Measurements from ENCODE around the gene PLG.

Gene PLG

DNA sequence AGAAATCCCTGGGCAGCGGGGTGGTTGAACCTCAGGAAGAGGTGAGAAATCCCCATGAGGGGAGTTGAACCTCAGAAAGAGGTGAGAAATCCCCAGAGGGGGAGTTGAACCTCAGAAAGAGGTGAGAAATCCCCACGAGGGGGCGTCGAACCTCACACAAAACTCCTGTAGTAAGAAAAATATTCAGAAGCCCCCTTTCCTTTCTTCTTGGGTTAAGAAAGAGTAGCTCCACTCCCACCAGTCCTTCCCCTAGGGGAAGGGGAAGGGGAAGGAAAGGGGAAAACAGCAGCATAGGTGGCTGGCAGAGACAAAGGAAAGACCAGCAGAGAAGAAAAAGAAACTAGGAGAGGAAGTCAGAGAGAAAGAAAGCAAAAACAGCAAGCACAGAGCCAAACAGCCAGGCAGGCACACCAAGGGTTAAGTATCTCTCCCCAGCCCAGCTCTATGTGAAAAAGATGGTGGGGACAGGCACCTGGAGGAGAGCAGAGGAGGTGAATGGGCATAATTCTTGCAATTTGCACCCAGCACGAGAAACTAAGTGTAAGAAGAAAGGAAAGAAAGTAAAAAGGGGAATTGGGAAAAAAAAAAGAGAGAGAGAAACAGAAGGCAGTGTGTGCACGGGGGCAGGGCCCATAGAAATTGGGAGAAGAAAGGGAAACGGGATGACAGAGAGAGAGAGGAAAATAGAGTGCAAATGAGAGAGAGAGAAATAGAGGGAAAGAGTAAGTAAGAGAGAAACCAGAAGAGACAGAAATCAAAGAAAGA lies 88.2 kb downstream of the PLG start:
- Mint-ChIP-seq H3K27me3 (ENCODE audit: low read depth) (no peaks in the 10 kb centered on the region), H3K36me3 (ENCODE audit: low read depth) (no peaks in the 10 kb centered on the region), H3K27ac (peak overlapping the region in 2 of 3 experiments; percentile 83 to 85), H3K9me3 (no peaks in the 10 kb centered on the region), H3K4me1 (peaks cover 24% of the 10 kb centered on the region), H3K4me3 (peak overlapping the region in 1 of 3 experiments; percentile 6)
- TF ChIP-seq CTCF (IDR thresholded peaks at IDR 0.05; ENCODE audit: unreplicated experiment in 3 of 3), result no peak

GRCh38 chr6:160791459-160791858 lies 89.4 kb downstream of the PLG start:
- no peaks in the 10 kb centered on the region for H3K9me3 Mint-ChIP-seq
- no peak overlapping the region for H3K4me3 Mint-ChIP-seq
- H3K4me1 Mint-ChIP-seq, result peaks cover 24% of the 10 kb centered on the region
- TF ChIP-seq CTCF (IDR thresholded peaks at IDR 0.05; ENCODE audit: unreplicated experiment in 3 of 3), result no peak
- peak overlapping the region in 2 of 3 experiments; percentile 33 to 89 for H3K27ac Mint-ChIP-seq
- H3K36me3 Mint-ChIP-seq (ENCODE audit: low read depth), result no peaks in the 10 kb centered on the region
- H3K27me3 Mint-ChIP-seq (ENCODE audit: low read depth), result no peaks in the 10 kb centered on the region

DNA sequence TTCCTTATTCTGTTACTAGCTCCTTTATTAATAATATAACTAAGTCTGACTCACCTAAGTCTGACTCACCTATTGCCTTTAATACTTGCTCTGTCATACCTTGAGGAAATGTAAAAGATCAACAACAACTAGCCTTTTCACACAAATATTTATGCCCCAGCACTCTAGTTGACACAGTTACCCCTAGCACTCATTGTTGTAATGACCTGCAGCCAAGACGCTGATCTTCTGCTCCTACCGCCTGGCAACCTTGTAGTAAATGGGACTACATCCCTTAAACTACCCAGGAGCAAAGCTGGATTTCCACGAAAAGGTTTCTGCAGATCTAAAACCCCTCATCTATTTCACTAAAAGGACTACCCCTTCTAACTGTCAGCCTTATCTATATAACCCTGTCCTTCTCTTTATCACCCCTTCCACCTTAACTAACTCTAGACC lies 90.0 kb downstream of the PLG start:
- no peak for TF ChIP-seq CTCF (IDR thresholded peaks at IDR 0.05; ENCODE audit: unreplicated experiment in 3 of 3)
- peaks cover 3% of the 10 kb centered on the region for H3K9me3 Mint-ChIP-seq
- H3K4me3 Mint-ChIP-seq, result no peak overlapping the region
- no peaks in the 10 kb centered on the region for H3K36me3 Mint-ChIP-seq (ENCODE audit: low read depth)
- peak overlapping the region in 1 of 3 experiments; percentile 89 for H3K27ac Mint-ChIP-seq
- no peaks in the 10 kb centered on the region for H3K27me3 Mint-ChIP-seq (ENCODE audit: low read depth)
- H3K4me1 Mint-ChIP-seq, result peaks cover 24% of the 10 kb centered on the region

- peaks cover 5% of the 10 kb centered on the region for H3K9me3 Mint-ChIP-seq
- H3K4me1 Mint-ChIP-seq, result peaks cover 24% of the 10 kb centered on the region
- no peak overlapping the region for H3K4me3 Mint-ChIP-seq
- H3K27me3 Mint-ChIP-seq (ENCODE audit: low read depth), result no peaks in the 10 kb centered on the region
- H3K36me3 Mint-ChIP-seq (ENCODE audit: low read depth), result no peaks in the 10 kb centered on the region
- H3K27ac Mint-ChIP-seq, result peak overlapping the region in 1 of 3 experiments; percentile 89
- no peak for TF ChIP-seq CTCF (IDR thresholded peaks at IDR 0.05; ENCODE audit: unreplicated experiment in 3 of 3)
Observed at GRCh38 chr6:160792708-160793107, 90.7 kb downstream of the PLG start.

DNA sequence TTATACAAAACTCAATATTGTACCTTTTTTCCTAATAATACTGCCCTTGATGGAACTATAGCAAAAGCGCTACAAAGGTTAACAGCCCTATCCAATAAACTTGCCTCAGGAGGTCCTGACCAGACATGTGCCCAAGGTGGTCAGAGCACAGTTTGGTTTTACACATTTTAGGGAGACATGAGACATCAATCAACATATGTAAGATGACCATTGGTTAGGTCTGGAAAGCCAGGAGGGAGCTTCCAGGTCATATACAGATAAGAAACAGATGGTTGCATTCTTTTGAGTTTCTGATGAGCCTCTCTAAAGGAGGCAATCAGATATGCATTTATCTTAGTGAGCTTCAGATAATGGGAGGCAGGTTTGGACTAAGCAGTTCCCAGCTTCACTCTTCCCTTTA lies 91.6 kb downstream of the PLG start:
- peak overlapping the region in 1 of 3 experiments; percentile 72 for H3K27ac Mint-ChIP-seq

More for the DNA sequence above, 91.6 kb downstream of the PLG start:
- Mint-ChIP-seq H3K9me3 (peaks cover 7% of the 10 kb centered on the region), H3K4me1 (peaks cover 24% of the 10 kb centered on the region), H3K4me3 (no peak overlapping the region), H3K36me3 (ENCODE audit: low read depth) (no peaks in the 10 kb centered on the region), H3K27me3 (ENCODE audit: low read depth) (no peaks in the 10 kb centered on the region)
- no peak for TF ChIP-seq CTCF (IDR thresholded peaks at IDR 0.05; ENCODE audit: unreplicated experiment in 3 of 3)
